ENCODE measurements around the gene VBP1. TPM values are rescaled to one million over a fixed set of nuclear protein-coding genes. Genes with fewer than 3 reads are reported as not detected.

VBP1 gene
- total RNA-seq, 1 experiment from 2014 or later, result 56.8 TPM

- CTCF ChIA-PET, result interaction anchor here (1.9 kb wide), 1 partner anchor 19 kb away, joined by 5 read pairs; the partner anchor contains the start of gene VBP1
- Mint-ChIP-seq H3K4me1 (ENCODE audit: low read depth, unreplicated experiment) (peaks cover 11% of the 10 kb centered on the region), H3K4me3 (ENCODE audit: unreplicated experiment) (no peak overlapping the region), H3K27ac (ENCODE audit: unreplicated experiment) (no peak overlapping the region), H3K27me3 (ENCODE audit: insufficient read depth, unreplicated experiment) (no peaks in the 10 kb centered on the region), H3K9me3 (ENCODE audit: unreplicated experiment) (no peaks in the 10 kb centered on the region), H3K36me3 (ENCODE audit: insufficient read depth, unreplicated experiment) (peaks cover 40% of the 10 kb centered on the region)
- POLR2A ChIA-PET, result interaction anchor here (0.9 to 1.4 kb wide), 2 partner anchors 19 to 20 kb away, joined by 4 to 5 read pairs; partner anchors contain the start of gene VBP1
- no peaks in the 10 kb centered on the region; the same call in 1 of the 2 replicates for H3K36me3 ChIP-seq (ENCODE audit: control insufficient read depth, insufficient read depth, low read length)
- DNase-seq, result peak in 1 of 2 experiments; percentile 10
- H3K27me3 ChIP-seq (replicated peaks; ENCODE audit: control insufficient read depth, insufficient read depth, low read length), result no peaks in the 10 kb centered on the region
- no peak overlapping the region for H3K4me3 ChIP-seq (ENCODE audit: low read depth, low read length)
- intact Hi-C loops (cut with micrococcal nuclease; ENCODE audit: unreplicated experiment), result no loop called here
- no peaks in the 10 kb centered on the region; the same call in 1 of the 2 replicates for H3K4me1 ChIP-seq
- BruUV-seq (replicated peaks), result no TSS peak
- TF ChIP-seq CTCF (IDR thresholded peaks at IDR 0.05; ENCODE audit: insufficient read depth in 1 of 2, low read depth in 1 of 2, low read length in 1 of 2, severe bottlenecking in 1 of 2, unreplicated experiment in 1 of 2), result no peak
- no peaks in the 10 kb centered on the region for H3K9me3 ChIP-seq
Observed at GRCh38 chrX:155235891-155236290, 19.6 kb downstream of the VBP1 start.

GRCh38 chrX:155237719-155238118, 21.5 kb downstream of the VBP1 start:
- Mint-ChIP-seq H3K36me3 (ENCODE audit: insufficient read depth, unreplicated experiment) (peaks cover 35% of the 10 kb centered on the region), H3K4me1 (ENCODE audit: low read depth, unreplicated experiment) (peaks cover 7% of the 10 kb centered on the region), H3K27ac (ENCODE audit: unreplicated experiment) (no peak overlapping the region), H3K9me3 (ENCODE audit: unreplicated experiment) (no peaks in the 10 kb centered on the region), H3K4me3 (ENCODE audit: unreplicated experiment) (no peak overlapping the region), H3K27me3 (ENCODE audit: insufficient read depth, unreplicated experiment) (no peaks in the 10 kb centered on the region)
- H3K4me3 ChIP-seq (ENCODE audit: low read depth, low read length), result no peak overlapping the region
- no peaks in the 10 kb centered on the region; the same call in 1 of the 2 replicates for H3K36me3 ChIP-seq (ENCODE audit: control insufficient read depth, insufficient read depth, low read length)
- TF ChIP-seq CTCF (IDR thresholded peaks at IDR 0.05; ENCODE audit: insufficient read depth in 1 of 2, low read depth in 1 of 2, low read length in 1 of 2, severe bottlenecking in 1 of 2, unreplicated experiment in 1 of 2), result no peak
- H3K27me3 ChIP-seq (replicated peaks; ENCODE audit: control insufficient read depth, insufficient read depth, low read length), result no peaks in the 10 kb centered on the region
- CTCF ChIA-PET, result no interaction called here
- BruUV-seq (replicated peaks), result no TSS peak
- H3K4me1 ChIP-seq, result no peaks in the 10 kb centered on the region; the same call in 1 of the 2 replicates
- intact Hi-C loops (cut with micrococcal nuclease; ENCODE audit: unreplicated experiment), result no loop called here
- H3K9me3 ChIP-seq, result no peaks in the 10 kb centered on the region
- DNase-seq, result no peak
- POLR2A ChIA-PET, result no interaction called here

- H3K9me3 ChIP-seq, result no peaks in the 10 kb centered on the region
- Mint-ChIP-seq H3K9me3 (ENCODE audit: unreplicated experiment) (no peaks in the 10 kb centered on the region), H3K27me3 (ENCODE audit: insufficient read depth, unreplicated experiment) (no peaks in the 10 kb centered on the region), H3K4me3 (ENCODE audit: unreplicated experiment) (no peak overlapping the region), H3K4me1 (ENCODE audit: low read depth, unreplicated experiment) (no peaks in the 10 kb centered on the region), H3K36me3 (ENCODE audit: insufficient read depth, unreplicated experiment) (peaks cover 12% of the 10 kb centered on the region), H3K27ac (ENCODE audit: unreplicated experiment) (no peak overlapping the region)
- H3K27me3 ChIP-seq (replicated peaks; ENCODE audit: control insufficient read depth, insufficient read depth, low read length), result no peaks in the 10 kb centered on the region
- H3K4me1 ChIP-seq, result no peaks in the 10 kb centered on the region
- no TSS peak for BruUV-seq (replicated peaks)
- ChIA-PET POLR2A (no interaction called here), CTCF (no interaction called here)
- no peak for DNase-seq
- no peak for TF ChIP-seq CTCF (IDR thresholded peaks at IDR 0.05; ENCODE audit: insufficient read depth in 1 of 2, low read depth in 1 of 2, low read length in 1 of 2, severe bottlenecking in 1 of 2, unreplicated experiment in 1 of 2)
- intact Hi-C loops (cut with micrococcal nuclease; ENCODE audit: unreplicated experiment), result no loop called here
- H3K4me3 ChIP-seq (ENCODE audit: low read depth, low read length), result no peak overlapping the region
- no peaks in the 10 kb centered on the region for H3K36me3 ChIP-seq (ENCODE audit: control insufficient read depth, insufficient read depth, low read length)
Observed at GRCh38 chrX:155242300-155242699, 26.0 kb downstream of the VBP1 start.
